Measurements from ENCODE around the gene KCNK17. TPM values are rescaled to one million over a fixed set of nuclear protein-coding genes. Genes with fewer than 3 reads are reported as not detected.

Gene KCNK17
- polyA plus RNA-seq, 3 donors: not detected

- Histone ChIP-seq H3K4me1 (ENCODE audit: control insufficient read depth in 1 of 2, insufficient read depth in 2 of 2, low read length in 2 of 2) (peaks cover 8 to 9% of the 10 kb centered on the region in 2 donors), H3K27ac (ENCODE audit: low read depth in 1 of 2, low read length in 2 of 2) (no peak overlapping the region), H4K20me1 (ENCODE audit: insufficient read depth, low read length) (no peaks in the 10 kb centered on the region), H2AFZ (ENCODE audit: insufficient read depth, low read depth, low read length, poor library complexity, severe bottlenecking) (no peak overlapping the region), H3K36me3 (replicated peaks in 1 of 2; ENCODE audit: control insufficient read depth in 1 of 2, insufficient read depth in 2 of 2, low read length in 2 of 2) (no peaks in the 10 kb centered on the region), H3K27me3 (ENCODE audit: control insufficient read depth in 2 of 2, insufficient read depth in 2 of 2, low read length in 2 of 2) (no peaks in the 10 kb centered on the region), H3K4me3 (replicated peaks in 1 of 3; ENCODE audit: low read depth in 2 of 3, low read length in 3 of 3) (no peak overlapping the region), H3K9me3 (replicated peaks in 1 of 2; ENCODE audit: control insufficient read depth in 1 of 2, insufficient read depth in 1 of 2, low read length in 2 of 2) (no peaks in the 10 kb centered on the region), H3K79me2 (ENCODE audit: insufficient read depth, low read length) (no peaks in the 10 kb centered on the region), H3K9ac (ENCODE audit: insufficient read depth, low read length, poor library complexity, severe bottlenecking) (no peak overlapping the region), H3K4me2 (replicated peaks; ENCODE audit: extremely low read depth, low read length, poor library complexity, severe bottlenecking) (no peak overlapping the region)
- TF ChIP-seq, protein P1, sequence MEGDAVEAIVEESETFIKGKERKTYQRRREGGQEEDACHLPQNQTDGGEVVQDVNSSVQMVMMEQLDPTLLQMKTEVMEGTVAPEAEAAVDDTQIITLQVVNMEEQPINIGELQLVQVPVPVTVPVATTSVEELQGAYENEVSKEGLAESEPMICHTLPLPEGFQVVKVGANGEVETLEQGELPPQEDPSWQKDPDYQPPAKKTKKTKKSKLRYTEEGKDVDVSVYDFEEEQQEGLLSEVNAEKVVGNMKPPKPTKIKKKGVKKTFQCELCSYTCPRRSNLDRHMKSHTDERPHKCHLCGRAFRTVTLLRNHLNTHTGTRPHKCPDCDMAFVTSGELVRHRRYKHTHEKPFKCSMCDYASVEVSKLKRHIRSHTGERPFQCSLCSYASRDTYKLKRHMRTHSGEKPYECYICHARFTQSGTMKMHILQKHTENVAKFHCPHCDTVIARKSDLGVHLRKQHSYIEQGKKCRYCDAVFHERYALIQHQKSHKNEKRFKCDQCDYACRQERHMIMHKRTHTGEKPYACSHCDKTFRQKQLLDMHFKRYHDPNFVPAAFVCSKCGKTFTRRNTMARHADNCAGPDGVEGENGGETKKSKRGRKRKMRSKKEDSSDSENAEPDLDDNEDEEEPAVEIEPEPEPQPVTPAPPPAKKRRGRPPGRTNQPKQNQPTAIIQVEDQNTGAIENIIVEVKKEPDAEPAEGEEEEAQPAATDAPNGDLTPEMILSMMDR (IDR thresholded peaks at IDR 0.05): no peak
- peaks cover 15% of the 10 kb centered on the region for H3K4me1 Mint-ChIP-seq
- no CpG with 5 or more reads among the region's 1 CpG for WGBS (ENCODE audit: insufficient coverage)
- peaks cover 3 to 10% (median 9%) of the 10 kb centered on the region in 3 donors for H3K27me3 Mint-ChIP-seq (ENCODE audit: low read depth in 3 of 3)
- no peaks in the 10 kb centered on the region for H3K36me3 Mint-ChIP-seq
- H3K4me3 Mint-ChIP-seq: no peak overlapping the region
- no peak for DNase-seq
- intact Hi-C loops (cut with micrococcal nuclease): no loop called here
- H3K27ac Mint-ChIP-seq: no peak overlapping the region
- H3K9me3 Mint-ChIP-seq: peaks cover 0 to 2% (median 0%) of the 10 kb centered on the region in 7 donors
Observed at GRCh38 chr6:39294899-39295298, 19.3 kb downstream of the KCNK17 start.

- no peak overlapping the region for H3K4me3 ChIP-seq (replicated peaks in 1 of 3; ENCODE audit: low read depth in 2 of 3, low read length in 3 of 3)
- Mint-ChIP-seq H3K4me3 (no peak overlapping the region), H3K4me1 (peaks cover 23% of the 10 kb centered on the region), H3K36me3 (no peaks in the 10 kb centered on the region), H3K9me3 (peaks cover 0 to 4% (median 0%) of the 10 kb centered on the region in 7 donors), H3K27ac (peak overlapping the region in 2 of 7 donors; percentile 22 to 26), H3K27me3 (ENCODE audit: low read depth in 3 of 3) (peaks cover 3 to 10% (median 9%) of the 10 kb centered on the region in 3 donors)
- no peak overlapping the region for H3K27ac ChIP-seq (ENCODE audit: low read depth in 1 of 2, low read length in 2 of 2)
- no peaks in the 10 kb centered on the region for H3K36me3 ChIP-seq (replicated peaks in 1 of 2; ENCODE audit: control insufficient read depth in 1 of 2, insufficient read depth in 2 of 2, low read length in 2 of 2)
- H3K9ac ChIP-seq (ENCODE audit: insufficient read depth, low read length, poor library complexity, severe bottlenecking): no peak overlapping the region
- H3K4me2 ChIP-seq (replicated peaks; ENCODE audit: extremely low read depth, low read length, poor library complexity, severe bottlenecking): no peak overlapping the region
- H3K9me3 ChIP-seq (replicated peaks in 1 of 2; ENCODE audit: control insufficient read depth in 1 of 2, insufficient read depth in 1 of 2, low read length in 2 of 2): no peaks in the 10 kb centered on the region
- peaks cover 15 to 16% of the 10 kb centered on the region in 2 donors for H3K4me1 ChIP-seq (ENCODE audit: control insufficient read depth in 1 of 2, insufficient read depth in 2 of 2, low read length in 2 of 2)
- intact Hi-C loops (cut with micrococcal nuclease): no loop called here
- peak in 2 of 3 donors; percentile 15 to 34 for DNase-seq
- TF ChIP-seq, protein P1 (IDR thresholded peaks at IDR 0.05): no peak
- no peak overlapping the region for H2AFZ ChIP-seq (ENCODE audit: insufficient read depth, low read depth, low read length, poor library complexity, severe bottlenecking)
- H4K20me1 ChIP-seq (ENCODE audit: insufficient read depth, low read length): no peaks in the 10 kb centered on the region
- H3K27me3 ChIP-seq (ENCODE audit: control insufficient read depth in 2 of 2, insufficient read depth in 2 of 2, low read length in 2 of 2): no peaks in the 10 kb centered on the region
- WGBS (ENCODE audit: insufficient coverage): 68% methylated on average over 3 of the region's 5 CpGs
- no peaks in the 10 kb centered on the region for H3K79me2 ChIP-seq (ENCODE audit: insufficient read depth, low read length)
Observed at GRCh38 chr6:39294133-39294532, 20.1 kb downstream of the KCNK17 start.
